GM12875 (cell line): ENCODE results near the gene ESRP2.

Source experiments
- H3K4me3 ChIP-seq: one replicate; pipeline ENCODE4 v1.5.1; 2011; ENCODE audit warnings: low read depth, low read length, control low read depth
- TF ChIP-seq, protein P1 (sequence below): IDR thresholded peaks from 2 replicates; pipeline ENCODE4 v1.5.1; 2011; ENCODE audit warnings: low read depth, mild to moderate bottlenecking, control low read depth, inconsistent platforms, low read length, moderate library complexity, borderline replicate concordance; ENCODE audit not compliant: insufficient read depth

ESRP2 gene

DNA sequence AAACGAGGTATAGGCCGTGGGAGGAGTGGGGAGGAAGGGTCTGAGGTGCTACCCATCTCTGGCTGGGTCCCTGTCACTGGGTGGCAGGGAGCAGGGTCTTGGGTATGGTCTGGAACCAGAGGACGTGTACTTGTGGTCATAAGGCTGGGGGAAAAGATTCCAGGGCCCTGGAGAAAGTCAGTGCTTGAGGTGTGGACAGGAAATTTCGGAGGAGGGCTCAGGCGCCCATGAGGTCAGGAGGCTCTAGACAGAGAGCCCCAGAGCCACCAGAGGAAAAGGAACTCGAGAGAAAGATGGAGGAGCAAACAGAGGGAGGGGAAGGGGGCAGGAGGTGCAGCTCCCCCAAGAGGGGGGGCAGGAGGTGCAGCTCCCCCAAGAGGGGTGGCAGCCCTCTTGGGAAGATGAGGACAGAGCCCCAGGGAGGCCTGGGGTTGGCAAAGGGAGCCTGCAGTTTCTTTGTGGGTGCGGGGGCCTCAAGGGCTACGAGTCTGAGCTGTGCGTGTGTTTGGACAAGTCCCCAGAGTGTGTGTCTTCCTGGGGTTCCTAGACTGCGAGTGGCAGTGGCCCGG is 27.7 kb upstream of the ESRP2 start:
- H3K4me3 ChIP-seq = peak overlapping the region; percentile 89
- TF ChIP-seq, protein P1, sequence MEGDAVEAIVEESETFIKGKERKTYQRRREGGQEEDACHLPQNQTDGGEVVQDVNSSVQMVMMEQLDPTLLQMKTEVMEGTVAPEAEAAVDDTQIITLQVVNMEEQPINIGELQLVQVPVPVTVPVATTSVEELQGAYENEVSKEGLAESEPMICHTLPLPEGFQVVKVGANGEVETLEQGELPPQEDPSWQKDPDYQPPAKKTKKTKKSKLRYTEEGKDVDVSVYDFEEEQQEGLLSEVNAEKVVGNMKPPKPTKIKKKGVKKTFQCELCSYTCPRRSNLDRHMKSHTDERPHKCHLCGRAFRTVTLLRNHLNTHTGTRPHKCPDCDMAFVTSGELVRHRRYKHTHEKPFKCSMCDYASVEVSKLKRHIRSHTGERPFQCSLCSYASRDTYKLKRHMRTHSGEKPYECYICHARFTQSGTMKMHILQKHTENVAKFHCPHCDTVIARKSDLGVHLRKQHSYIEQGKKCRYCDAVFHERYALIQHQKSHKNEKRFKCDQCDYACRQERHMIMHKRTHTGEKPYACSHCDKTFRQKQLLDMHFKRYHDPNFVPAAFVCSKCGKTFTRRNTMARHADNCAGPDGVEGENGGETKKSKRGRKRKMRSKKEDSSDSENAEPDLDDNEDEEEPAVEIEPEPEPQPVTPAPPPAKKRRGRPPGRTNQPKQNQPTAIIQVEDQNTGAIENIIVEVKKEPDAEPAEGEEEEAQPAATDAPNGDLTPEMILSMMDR = no peak

DNA sequence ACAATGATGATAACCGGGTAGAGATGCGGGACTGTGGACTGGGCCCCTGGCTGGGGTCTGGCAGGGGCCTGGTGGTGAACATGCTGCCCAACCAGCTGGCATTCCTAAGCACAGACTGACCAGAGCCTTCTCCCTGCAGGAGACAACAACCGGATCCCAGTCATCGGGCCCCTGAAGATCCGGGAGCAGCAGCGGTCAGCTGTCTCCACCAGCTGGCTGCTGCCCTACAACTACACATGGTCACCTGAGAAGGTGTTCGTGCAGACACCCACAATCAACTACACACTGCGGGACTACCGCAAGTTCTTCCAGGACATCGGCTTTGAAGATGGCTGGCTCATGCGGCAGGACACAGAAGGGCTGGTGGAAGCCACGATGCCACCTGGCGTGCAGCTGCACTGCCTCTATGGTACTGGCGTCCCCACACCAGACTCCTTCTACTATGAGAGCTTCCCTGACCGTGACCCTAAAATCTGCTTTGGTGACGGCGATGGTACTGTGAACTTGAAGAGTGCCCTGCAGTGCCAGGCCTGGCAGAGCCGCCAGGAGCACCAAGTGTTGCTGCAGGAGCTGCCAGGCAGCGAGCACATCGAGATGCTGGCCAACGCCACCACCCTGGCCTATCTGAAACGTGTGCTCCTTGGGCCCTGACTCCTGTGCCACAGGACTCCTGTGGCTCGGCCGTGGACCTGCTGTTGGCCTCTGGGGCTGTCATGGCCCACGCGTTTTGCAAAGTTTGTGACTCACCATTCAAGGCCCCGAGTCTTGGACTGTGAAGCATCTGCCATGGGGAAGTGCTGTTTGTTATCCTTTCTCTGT is 23.3 kb upstream of the ESRP2 start:
- H3K4me3 ChIP-seq = no peak overlapping the region
- TF ChIP-seq, protein P1 = no peak

DNA sequence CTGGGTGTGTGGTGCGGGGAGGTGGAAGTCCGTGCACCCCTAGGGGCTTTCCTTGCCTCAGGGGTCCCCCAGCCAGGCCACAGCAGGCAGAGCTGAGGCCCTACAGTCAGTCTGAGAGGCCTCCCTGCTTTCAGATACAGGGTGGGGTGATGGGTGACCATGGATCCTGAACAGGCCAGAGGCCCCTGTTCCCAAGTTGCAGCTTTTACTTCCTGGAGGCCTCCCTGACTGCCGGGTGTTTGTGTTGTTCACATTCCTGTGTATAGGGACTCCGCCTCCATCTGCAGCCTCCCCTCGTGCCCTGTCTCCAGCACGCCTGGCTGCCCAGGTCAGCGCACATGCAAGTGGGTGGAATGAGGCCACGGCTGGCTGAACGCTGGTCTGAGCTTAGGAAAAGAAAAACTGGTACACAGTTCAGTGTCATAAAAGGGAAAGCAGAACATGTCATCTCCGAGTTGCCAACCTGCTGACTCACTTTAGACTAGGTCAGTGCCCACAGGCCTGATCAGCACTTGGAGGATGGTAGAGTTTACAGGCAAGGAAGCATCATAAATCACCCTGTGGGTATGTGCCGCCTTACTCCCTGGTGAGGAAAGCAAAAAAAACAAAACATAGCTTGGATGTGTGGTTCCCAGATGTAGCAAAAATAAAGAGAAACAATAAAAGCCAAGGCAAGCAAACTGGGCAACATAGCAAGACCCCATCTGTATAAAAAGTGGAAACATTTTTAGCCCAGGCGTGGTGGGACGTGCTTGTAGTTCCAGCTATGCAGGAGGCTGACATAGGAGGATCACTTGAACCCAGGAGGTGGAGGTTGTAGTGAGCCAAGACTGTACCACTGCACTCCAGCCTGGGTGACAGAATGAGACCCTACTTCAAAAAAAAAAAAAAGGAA is 22.2 kb upstream of the ESRP2 start:
- no peak overlapping the region for H3K4me3 ChIP-seq
- TF ChIP-seq, protein P1 = no peak

DNA sequence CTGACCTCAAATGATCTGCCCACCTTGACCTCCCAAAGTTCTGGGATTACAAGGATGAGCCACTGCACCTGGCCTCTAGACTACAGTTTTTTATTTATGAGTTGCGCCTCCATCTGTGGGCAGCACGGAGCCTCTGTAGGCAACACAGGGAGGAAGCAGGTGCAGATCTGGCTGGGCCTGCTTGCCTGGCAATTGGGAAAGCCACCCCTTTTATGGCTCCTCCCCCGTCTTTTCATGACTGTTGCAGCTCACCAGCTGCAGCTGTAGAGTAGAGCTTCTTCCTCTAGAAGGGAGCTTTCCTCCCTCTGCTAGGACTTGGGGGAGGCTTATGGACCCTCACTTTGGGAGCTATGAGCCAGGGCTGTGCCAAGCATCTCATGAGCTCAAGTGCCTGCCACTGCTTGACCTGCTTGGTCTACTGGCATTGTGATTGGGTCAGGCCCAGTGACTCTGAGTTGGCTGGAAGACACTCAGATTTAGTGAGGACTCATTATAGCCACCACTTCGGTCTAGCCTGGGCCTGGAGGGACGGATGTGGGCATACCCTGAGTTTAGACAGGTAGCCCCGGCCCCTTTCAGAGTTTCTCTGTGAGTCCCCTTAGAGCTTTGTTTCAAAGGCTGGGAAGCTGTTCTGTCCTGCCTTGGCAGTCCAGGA is 21.5 kb upstream of the ESRP2 start:
- no peak overlapping the region for H3K4me3 ChIP-seq
- TF ChIP-seq, protein P1 = no peak

DNA sequence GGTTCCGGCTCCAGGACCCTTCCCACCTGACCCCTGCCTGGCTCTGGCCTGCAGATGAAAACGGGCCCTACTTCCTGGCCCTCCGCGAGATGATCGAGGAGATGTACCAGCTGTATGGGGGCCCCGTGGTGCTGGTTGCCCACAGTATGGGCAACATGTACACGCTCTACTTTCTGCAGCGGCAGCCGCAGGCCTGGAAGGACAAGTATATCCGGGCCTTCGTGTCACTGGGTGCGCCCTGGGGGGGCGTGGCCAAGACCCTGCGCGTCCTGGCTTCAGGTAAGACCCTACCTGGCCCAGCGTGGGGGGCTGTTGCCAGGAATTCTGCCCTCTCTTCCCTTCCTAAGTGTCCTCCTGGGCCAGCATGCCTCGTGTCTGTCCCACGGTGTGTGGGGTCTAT is 19.8 kb upstream of the ESRP2 start:
- TF ChIP-seq, protein P1 = no peak
- H3K4me3 ChIP-seq = no peak overlapping the region

DNA sequence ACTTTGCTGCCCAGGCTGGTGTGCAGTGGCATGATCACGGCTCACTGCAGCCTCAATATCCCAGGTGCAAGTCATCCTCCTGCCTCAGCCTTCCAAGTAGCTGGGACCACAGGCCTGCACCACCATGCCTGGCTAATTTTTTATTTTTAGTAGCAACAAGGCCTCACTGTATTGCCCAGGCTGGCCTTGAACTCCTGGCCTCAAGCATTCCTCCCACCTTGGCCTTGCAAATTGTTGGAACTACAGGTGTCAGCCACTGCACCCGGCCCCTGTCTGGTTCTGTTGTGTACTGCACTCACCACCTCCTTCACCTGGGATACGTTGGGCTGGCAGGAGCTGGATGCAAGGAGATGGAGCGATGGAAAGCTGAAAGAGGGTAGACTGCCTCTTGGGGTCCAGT is 17.8 kb upstream of the ESRP2 start:
- TF ChIP-seq, protein P1 = no peak

More for the DNA sequence above, 17.8 kb upstream of the ESRP2 start:
- H3K4me3 ChIP-seq = no peak overlapping the region
